Measurements from ENCODE around the gene ZNF512.
"Not testable (repeated sequence)": the region's sequence is repeated elsewhere in the genome, so short reads cannot be mapped to it uniquely, and the experiment has no call there.

Gene ZNF512

DNA sequence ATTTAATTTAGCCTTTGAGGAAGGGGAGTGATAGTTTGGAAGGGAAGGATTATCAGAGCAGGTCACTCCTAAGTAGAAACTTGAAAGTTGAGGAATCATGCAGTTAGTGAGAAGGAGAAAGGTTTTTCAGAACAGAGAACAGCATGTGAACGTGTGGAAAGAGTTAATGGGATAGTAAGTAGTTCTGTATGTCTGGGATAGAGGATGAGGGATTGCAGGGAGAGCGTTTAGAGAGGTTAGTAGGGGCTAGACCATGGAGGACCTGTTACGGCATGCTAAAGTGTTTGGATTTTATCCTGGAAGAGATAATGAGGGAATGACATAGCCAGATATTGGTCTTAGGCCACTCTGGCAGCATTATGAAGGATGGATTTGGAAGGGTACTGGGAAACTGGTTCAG lies 1.8 kb downstream of the ZNF512 start:
- no peak for DNase-seq

DNA sequence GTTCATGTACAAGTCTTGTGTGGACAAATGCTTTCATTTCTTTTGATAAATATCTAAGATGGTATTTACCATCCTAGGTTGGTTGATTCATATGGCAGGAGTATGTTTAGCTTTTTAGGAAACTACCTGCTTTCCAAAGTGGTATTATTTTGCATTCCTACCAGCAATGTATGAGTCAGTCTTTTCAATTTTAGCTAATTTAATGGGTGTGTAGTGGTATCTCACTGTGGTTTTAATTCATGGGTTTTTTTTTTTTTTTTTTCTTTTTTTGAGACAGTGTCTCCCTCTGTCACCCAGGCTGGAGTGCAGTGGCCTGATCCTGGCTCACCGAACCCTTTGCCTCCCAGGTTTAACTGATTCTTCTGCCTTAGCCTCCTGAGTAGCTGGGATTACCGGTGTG lies 4.2 kb downstream of the ZNF512 start:
- DNase-seq = no peak

DNA sequence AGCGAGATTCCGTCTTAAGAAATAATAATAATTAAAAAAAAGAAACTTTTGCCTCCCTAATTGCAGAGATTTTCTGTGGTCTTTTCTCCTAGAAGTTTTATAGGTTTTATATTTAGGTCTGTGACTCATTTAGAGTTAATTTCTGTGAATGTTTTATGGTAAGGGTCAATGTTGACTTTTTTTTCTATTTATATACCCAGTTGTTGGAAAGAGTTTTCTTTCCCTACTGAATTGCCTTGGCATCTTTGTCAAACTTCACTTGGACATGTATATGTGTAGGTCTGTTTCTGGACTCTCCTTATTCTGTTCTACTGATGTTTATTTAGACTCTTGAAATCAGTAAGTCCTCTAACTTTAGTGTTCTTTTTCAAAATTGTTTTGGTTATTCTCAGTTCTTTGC lies 5.5 kb downstream of the ZNF512 start:
- DNase-seq = no peak

- no peak for DNase-seq
Observed at GRCh38 chr2:27591745-27592144, 8.9 kb downstream of the ZNF512 start.

DNA sequence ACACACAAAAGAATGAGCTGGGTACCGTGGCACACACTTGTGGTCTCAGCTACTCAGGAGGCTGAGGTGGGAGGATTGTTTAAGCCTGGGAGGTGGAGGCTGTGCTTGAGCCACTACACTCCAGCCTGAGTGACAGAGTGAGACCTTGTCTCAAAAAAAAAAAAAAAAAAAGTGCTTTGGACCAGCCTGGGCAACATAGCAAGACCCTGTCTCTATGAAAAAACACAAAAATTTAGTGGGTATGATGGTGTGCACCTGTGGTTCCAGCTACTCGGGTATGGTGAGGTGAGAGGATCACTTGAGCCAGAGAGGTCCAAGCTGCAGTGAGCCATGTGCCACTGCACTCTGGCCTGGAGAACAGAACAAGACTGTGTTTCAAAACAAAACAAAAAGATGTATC lies 10.4 kb downstream of the ZNF512 start:
- DNase-seq = no peak

GRCh38 chr2:27594020-27594703 lies 11.3 kb downstream of the ZNF512 start:
- not testable (repeated sequence) for DNase-seq

- not testable (repeated sequence) for DNase-seq
Observed at GRCh38 chr2:27595412-27595811, 12.6 kb downstream of the ZNF512 start.

GRCh38 chr2:27596627-27597026 lies 13.8 kb downstream of the ZNF512 start:
- no peak for DNase-seq

GRCh38 chr2:27606611-27607010 lies 23.8 kb downstream of the ZNF512 start:
- DNase-seq = no peak

GRCh38 chr2:27613985-27614384 lies 31.1 kb downstream of the ZNF512 start:
- DNase-seq = no peak

DNA sequence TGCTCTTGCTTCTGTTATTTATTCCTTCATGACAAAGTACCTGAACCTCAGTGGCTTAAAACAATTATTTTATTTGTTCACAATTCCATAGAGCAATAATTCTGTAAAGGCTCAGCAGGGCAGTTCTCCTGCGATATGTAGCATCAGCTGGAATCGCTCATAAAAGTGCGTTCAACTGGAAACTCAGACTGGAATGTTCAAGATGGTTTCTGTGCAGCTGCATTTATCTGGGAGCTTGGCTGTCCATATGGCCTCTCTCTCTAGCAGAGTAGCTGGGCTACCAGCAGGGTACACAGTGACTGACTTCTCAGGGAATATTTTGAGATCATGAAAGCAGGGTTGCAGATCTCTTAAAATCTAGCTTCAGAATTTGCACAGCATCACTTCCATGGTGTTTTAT lies 32.5 kb downstream of the ZNF512 start:
- DNase-seq = no peak

- no peak for DNase-seq
Observed at GRCh38 chr2:27621524-27621923, 38.7 kb downstream of the ZNF512 start.

DNA sequence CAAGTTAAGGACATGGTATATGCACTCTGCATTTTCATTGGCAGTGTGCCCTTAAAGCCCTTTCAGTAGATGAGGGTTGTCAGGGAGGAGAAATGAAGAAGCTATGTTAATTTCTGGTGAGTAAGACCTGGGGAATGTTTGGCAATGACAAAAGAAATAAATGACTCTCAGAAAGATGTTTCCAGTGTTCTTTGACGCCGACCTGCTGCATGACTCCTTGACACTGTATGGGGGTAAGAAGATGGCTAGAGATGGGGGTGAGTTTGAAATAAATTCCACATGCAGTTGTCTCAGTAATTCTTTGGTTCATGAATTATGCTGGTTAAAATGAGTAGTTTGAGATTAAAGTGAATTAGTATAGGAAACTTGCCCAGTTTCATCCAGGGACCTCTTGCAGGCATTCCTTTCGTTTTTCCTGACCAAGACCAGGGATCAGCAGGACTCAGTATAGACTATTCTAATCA lies 40.1 kb downstream of the ZNF512 start:
- DNase-seq = no peak

- no peak for DNase-seq
Observed at GRCh38 chr2:27624943-27625342, 42.1 kb downstream of the ZNF512 start.

- not testable (repeated sequence) for DNase-seq
Observed at GRCh38 chr2:27626323-27626722, 43.5 kb downstream of the ZNF512 start.

DNA sequence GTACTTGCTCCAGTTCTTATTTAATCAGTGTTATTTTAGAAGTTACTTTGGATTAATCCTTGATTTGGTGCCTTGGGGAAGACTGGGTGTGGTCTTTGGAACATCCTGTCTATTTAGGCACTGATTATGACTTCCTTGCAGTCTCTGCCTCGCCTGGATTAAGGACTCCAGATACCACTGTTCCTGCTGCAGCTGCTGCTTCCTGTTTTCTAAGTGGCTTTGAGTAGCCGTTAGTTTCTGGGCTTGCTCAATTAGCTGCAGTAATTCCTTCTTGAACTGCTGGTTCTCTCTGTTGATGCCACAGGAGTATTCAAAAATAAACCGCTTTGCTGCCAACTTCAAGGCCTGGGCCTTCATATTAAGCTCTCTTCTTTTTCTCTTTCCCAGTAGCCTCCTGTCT lies 44.1 kb downstream of the ZNF512 start:
- DNase-seq = not testable (repeated sequence)

DNA sequence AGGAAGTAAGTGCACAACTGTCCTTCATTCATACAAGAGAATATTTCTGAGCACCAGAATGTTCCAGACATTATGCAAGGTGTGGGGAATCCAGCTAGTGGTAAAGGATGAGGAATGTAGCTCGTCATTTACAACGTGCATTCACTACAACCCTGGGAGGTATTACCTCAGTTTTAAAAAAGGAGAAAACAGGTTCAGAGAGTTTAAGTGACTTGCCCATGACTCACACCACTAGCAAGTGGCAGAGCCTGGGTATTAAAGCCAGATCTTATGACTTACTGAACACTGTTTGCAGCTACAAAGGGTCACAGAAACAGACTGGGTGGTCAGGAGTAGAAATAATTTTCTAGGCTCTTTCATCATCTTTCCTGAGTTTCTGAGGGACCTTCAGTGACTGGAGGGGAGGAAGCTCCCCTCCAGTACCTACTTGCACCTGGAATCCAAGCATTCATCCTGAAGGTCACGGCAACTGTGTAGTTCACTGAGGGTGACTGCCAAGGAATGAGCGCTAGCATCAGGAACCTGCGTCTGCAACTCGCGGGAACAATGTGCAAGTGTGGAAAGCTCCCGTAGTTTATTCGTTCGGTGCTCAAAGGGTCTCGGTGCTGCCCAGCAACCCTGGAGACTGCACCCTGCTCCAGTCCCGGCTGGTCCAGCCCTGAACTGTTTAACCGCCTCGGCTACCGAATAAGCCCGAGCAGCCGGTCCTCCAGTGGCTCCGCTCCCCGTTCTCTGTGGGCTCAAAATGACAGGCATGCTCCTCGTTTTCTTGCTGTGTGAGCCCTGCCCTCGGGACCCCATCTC lies 45.3 kb downstream of the ZNF512 start:
- peak; percentile 6 for DNase-seq

DNA sequence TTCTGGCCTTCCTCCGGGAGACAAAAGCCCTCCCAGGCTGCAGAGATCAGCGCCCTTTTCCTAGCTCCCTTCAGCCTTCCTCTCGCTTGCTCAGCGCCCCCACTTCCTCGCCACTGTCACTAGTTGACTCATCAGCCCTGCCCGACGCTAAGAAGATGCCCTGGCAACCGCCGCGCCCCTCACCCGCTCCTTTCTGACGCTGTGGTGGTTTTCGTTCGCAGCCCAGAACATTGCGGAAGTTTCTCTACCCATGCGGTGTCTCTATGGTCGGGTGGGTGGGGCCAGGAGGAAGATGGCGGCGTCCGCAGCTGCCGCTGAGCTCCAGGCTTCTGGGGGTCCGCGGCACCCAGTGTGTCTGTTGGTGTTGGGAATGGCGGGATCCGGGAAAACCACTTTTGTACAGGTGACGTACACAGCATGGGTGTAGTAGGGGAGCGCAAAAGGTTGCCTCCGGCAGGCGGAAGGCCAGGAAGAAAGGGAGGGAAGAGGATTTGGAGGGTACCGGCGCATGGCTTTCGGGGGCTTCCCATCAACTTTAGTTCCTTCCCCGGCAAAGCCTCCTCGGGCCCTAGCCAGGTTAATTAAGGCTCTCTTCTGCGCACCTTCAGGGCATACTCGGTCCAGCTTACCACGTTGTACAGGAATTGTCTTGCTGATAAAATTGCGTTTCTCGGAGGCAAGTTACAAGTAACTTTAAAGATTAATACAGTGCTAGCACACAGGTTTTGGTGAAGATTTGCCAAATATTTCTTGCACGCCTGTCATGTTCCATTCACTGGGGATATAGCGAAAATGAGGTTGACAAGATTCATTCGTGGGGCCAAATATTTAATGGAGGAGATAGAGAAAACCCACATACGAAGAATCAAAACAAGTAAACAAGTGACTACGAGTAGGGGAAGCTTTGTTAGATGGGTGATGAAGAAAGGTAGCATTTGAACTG lies 46.2 kb downstream of the ZNF512 start, which contains the start of the genes CCDC121 and GPN1:
Gene CCDC121, minus strand, starts transcription at position 246 of the 943 bp plus-strand sequence. CDS start 1,213 bp downstream, outside the sequence.
Gene GPN1, plus strand, starts transcription at position 284 of the 943 bp plus-strand sequence. Its CDS starts 9 bp downstream, at position 293.
- peak; percentile 88 for DNase-seq

GRCh38 chr2:27630257-27630656 lies 47.4 kb downstream of the ZNF512 start:
- not testable (repeated sequence) for DNase-seq

DNA sequence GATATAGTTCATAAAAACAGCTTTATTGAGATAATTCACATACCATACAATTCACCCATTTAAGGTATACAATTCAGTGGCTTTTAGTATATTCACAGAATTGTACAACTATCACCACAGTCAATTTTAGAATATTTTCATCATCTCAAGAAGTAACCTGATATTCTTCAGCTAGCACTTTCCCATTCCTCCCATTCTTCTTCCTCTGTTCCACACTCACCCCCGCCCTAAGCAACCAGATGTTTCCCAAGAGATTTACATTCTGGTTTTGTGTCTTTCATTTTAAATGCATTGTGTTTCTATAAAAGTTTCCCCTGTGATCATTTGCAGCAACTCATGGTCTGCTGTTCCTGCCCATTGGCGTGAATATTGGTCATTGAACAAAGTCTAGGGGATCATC lies 51.4 kb downstream of the ZNF512 start:
- DNase-seq = no peak

DNA sequence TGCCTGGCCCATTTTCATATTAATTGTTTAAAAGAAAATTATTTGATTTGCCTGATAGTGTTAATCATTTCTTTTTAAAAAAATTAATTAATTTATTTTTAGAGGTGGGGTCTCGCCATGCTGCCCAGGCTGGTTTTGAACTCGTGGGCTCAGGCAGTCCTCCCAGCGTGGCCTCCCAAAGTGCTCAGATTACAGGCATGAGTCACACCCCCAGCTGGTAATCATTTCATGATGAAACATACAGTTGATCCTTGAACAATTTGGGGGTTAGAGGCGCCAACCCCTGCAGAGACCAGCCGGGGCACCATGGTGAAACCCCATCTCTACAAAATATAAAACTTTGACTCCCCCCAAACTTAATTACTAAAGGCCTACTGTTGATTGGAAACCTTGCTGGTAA lies 53.9 kb downstream of the ZNF512 start:
- no peak for DNase-seq

GRCh38 chr2:27638037-27638637 lies 55.3 kb downstream of the ZNF512 start:
- DNase-seq = no peak

Data from stimulated activated CD4-positive, alpha-beta T cell treated with anti-CD3 and anti-CD28 coated beads, Interleukin-12 subunit alpha, Interleukin-12 subunit beta, amount 100 ng/mL, for 4 hours (primary cell).